ENCODE measurements around the gene LPIN3. TPM values are rescaled to one million over a fixed set of nuclear protein-coding genes. Genes with fewer than 3 reads are reported as not detected.

The LPIN3 gene
- total RNA-seq, 2 experiments from 2014 or later, result 1.9 to 2.4 TPM

- ATAC-seq (ENCODE audit: poor library complexity) (no peak), DNase-seq (no peak)
- Histone ChIP-seq H3K27me3 (ENCODE audit: control insufficient read depth in 1 of 2, insufficient read depth in 2 of 2, low read length in 2 of 2) (no peaks in the 10 kb centered on the region), H3K9me3 (ENCODE audit: control insufficient read depth in 1 of 2, insufficient read depth in 1 of 2, low read length in 2 of 2) (no peaks in the 10 kb centered on the region), H3K27ac (ENCODE audit: low read depth in 1 of 2, low read length in 2 of 2) (no peak overlapping the region), H3K4me3 (ENCODE audit: low read length) (no peak overlapping the region), H3K36me3 (ENCODE audit: insufficient read depth, low read length) (no peaks in the 10 kb centered on the region), H3K4me1 (ENCODE audit: insufficient read depth, low read length) (no peaks in the 10 kb centered on the region)
- CTCF ChIA-PET, result no interaction called here
- H3K36me3 Mint-ChIP-seq (ENCODE audit: low read depth), result no peaks in the 10 kb centered on the region
- H3K27me3 Mint-ChIP-seq, result no peaks in the 10 kb centered on the region
- H3K27ac Mint-ChIP-seq, result no peak overlapping the region
- no peak for TF ChIP-seq CTCF (IDR thresholded peaks at IDR 0.05)
- no peaks in the 10 kb centered on the region for H3K9me3 Mint-ChIP-seq
- POLR2A ChIA-PET, result interaction anchor here (0.7 kb wide), 1 partner anchor 70 kb away, joined by 3 read pairs; no protein-coding TSS in a partner anchor
- no peak overlapping the region for H3K4me3 Mint-ChIP-seq
- intact Hi-C loops (cut with DNase I, micrococcal nuclease), result no loop called here
- peaks cover 3% of the 10 kb centered on the region for H3K4me1 Mint-ChIP-seq (ENCODE audit: low read depth)
Observed at GRCh38 chr20:41304424-41305079, 36.1 kb upstream of the LPIN3 start.

DNA sequence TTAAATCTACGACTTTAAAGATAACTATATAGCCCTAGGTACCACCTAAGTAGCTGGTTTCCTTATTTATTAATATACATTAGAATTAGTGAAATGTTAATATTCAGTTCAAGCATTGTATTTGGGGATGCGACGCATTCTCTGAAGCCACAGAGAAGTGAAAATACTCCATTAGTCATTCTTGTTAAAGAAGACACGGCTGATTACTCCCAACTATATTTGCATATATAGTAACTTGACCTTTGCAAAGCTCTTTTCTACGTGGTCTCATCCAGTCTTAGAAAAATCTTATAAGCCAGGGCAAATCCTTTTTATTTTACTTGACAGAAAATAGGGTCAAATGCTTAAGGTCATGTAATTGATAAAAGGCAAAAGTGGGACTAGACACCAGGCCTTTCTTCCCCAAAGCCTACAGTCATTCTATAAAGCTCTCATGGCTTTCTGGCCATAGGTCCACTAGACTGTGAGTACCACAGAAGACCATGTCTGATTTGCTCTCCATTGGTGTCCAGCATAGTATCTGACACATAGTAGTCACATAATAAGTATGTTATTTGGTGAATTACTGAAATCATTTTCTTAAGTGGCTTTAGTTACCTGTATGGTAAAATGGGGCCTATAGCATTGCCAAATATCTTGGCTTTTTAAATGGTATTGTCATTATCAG, 34.4 kb upstream of the LPIN3 start:
- no peak for TF ChIP-seq CTCF (IDR thresholded peaks at IDR 0.05)
- CTCF ChIA-PET, result no interaction called here
- H3K4me3 ChIP-seq (ENCODE audit: low read length), result no peak overlapping the region
- H3K27me3 Mint-ChIP-seq, result no peaks in the 10 kb centered on the region
- no peaks in the 10 kb centered on the region for H3K9me3 Mint-ChIP-seq
- ATAC-seq (ENCODE audit: poor library complexity) (no peak), DNase-seq (no peak)
- peaks cover 3% of the 10 kb centered on the region for H3K4me1 Mint-ChIP-seq (ENCODE audit: low read depth)
- no peaks in the 10 kb centered on the region for H3K9me3 ChIP-seq (ENCODE audit: control insufficient read depth in 1 of 2, insufficient read depth in 1 of 2, low read length in 2 of 2)
- H3K4me1 ChIP-seq (ENCODE audit: insufficient read depth, low read length), result no peaks in the 10 kb centered on the region
- H3K36me3 ChIP-seq (ENCODE audit: insufficient read depth, low read length), result no peaks in the 10 kb centered on the region
- no peak overlapping the region for H3K4me3 Mint-ChIP-seq
- POLR2A ChIA-PET, result interaction anchor here (1.4 kb wide), 1 partner anchor 11 kb away, joined by 3 read pairs; no protein-coding TSS in a partner anchor
- intact Hi-C loops (cut with DNase I, micrococcal nuclease), result no loop called here
- no peak overlapping the region for H3K27ac ChIP-seq (ENCODE audit: low read depth in 1 of 2, low read length in 2 of 2)
- H3K27ac Mint-ChIP-seq, result no peak overlapping the region
- H3K27me3 ChIP-seq (ENCODE audit: control insufficient read depth in 1 of 2, insufficient read depth in 2 of 2, low read length in 2 of 2), result no peaks in the 10 kb centered on the region
- no peaks in the 10 kb centered on the region for H3K36me3 Mint-ChIP-seq (ENCODE audit: low read depth)

DNA sequence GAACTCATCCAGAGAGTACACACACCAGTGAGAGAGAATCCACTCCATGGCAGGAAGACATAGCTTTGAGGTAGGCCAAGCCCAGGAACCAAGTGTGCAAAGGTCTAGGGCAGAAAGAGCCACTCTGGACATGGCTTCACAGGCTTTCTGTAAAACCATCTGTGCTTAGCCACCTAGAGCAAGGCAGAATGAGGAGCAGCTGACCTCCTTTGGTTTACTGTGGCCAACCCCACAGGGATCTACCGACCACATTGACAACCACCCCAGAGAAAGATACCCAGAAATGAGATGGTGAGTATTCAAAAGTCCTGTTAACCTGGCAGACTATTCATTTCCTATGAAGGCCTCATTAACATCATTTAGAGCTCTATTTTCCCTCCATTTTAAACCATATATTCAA, 33.6 kb upstream of the LPIN3 start:
- no peak overlapping the region for H3K4me3 ChIP-seq (ENCODE audit: low read length)
- Mint-ChIP-seq H3K36me3 (ENCODE audit: low read depth) (no peaks in the 10 kb centered on the region), H3K27me3 (no peaks in the 10 kb centered on the region), H3K27ac (no peak overlapping the region), H3K9me3 (no peaks in the 10 kb centered on the region), H3K4me1 (ENCODE audit: low read depth) (peaks cover 3% of the 10 kb centered on the region), H3K4me3 (no peak overlapping the region)
- no peaks in the 10 kb centered on the region for H3K4me1 ChIP-seq (ENCODE audit: insufficient read depth, low read length)
- ChIA-PET CTCF (interaction anchor here (0.5 kb wide), 1 partner anchor 31 kb away, joined by 3 read pairs; no protein-coding TSS in a partner anchor), POLR2A (interaction anchor here (1.4 kb wide), 1 partner anchor 10 kb away, joined by 3 read pairs; no protein-coding TSS in a partner anchor)
- TF ChIP-seq CTCF (IDR thresholded peaks at IDR 0.05), result no peak
- H3K36me3 ChIP-seq (ENCODE audit: insufficient read depth, low read length), result no peaks in the 10 kb centered on the region
- no peaks in the 10 kb centered on the region for H3K27me3 ChIP-seq (ENCODE audit: control insufficient read depth in 1 of 2, insufficient read depth in 2 of 2, low read length in 2 of 2)
- ATAC-seq (ENCODE audit: poor library complexity) (no peak), DNase-seq (no peak)
- H3K27ac ChIP-seq (ENCODE audit: low read depth in 1 of 2, low read length in 2 of 2), result no peak overlapping the region
- intact Hi-C loops (cut with DNase I, micrococcal nuclease), result no loop called here
- H3K9me3 ChIP-seq (ENCODE audit: control insufficient read depth in 1 of 2, insufficient read depth in 1 of 2, low read length in 2 of 2), result no peaks in the 10 kb centered on the region
